NCI-H460 (cell line): Measurements from ENCODE around the gene BBLN. TPM values are rescaled to one million over a fixed set of nuclear protein-coding genes. Genes with fewer than 3 reads are reported as not detected.
A peak's percentile ranks its signal among the peaks of the same experiment; 100 is the strongest.
"Not testable (repeated sequence)": the region's sequence is repeated elsewhere in the genome, so short reads cannot be mapped to it uniquely, and the experiment has no call there.

ENCODE experiments used
- DNase-seq: peaks from one replicate; pipeline ENCODE4 v3.0.0-alpha.2; 2016; ENCODE audit warnings: low read depth; ENCODE audit errors: extremely low read depth
- total RNA-seq: library from RNA; depleted of rRNA; stranded (reverse); fragments of >200 nt; shearing (Covaris generic); gene quantifications from 2 replicates; pipeline ENCODE4 v1.2.3, GENCODE V29; 2014

Gene BBLN
- total RNA-seq, 1 experiment from 2014 or later: 86.7 TPM

DNA sequence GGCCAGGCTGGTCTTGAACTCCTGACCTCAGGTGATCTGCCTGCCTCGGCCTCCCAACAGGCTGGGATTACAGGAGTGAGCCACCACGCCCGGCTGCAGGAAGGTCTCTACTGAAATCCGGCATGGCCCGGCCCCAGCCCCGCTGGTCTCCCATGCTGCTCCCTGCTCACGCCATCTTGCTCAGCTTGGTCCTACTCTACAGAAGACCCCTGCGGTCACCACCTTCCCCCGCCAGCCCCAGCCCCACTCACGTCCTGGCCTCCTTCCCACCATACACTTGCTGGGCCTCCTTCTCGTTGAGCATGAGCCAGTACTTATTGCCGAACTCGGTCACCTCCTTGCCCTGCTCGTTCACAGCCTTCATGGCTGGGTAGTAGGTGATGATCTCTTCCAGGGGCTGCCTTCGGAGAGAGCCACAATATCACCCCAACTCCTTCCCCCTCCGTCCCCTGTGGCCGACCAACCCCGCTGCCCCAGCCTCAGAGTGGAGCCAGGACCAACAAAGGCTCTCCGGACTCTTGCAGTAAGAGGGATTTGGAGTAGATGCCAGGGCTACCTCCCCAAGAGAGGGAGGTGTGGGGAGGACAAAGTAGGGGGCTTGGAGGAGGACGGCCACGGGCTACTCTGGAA lies 36.5 kb upstream of the BBLN start:
- no peak for DNase-seq

DNA sequence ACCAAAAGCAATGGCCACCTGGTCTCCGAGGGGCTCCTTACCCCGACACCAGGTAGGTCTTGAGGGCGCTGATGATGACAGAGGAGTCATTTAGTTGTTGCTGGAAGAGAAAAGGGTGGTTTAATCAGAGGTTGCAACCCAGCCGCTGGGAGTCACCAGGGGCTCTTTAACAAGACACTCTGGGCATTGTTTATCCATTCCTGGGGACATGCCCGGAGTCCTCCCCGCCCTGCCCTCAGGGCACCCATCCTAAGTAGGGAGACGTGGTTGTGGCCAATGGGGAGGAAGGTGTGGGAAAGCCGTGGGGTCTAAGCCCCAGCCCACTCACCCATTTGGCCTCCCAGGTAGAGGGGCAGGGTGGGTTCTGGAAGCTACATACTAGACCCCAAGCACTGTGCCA lies 35.6 kb upstream of the BBLN start:
- DNase-seq: no peak

DNA sequence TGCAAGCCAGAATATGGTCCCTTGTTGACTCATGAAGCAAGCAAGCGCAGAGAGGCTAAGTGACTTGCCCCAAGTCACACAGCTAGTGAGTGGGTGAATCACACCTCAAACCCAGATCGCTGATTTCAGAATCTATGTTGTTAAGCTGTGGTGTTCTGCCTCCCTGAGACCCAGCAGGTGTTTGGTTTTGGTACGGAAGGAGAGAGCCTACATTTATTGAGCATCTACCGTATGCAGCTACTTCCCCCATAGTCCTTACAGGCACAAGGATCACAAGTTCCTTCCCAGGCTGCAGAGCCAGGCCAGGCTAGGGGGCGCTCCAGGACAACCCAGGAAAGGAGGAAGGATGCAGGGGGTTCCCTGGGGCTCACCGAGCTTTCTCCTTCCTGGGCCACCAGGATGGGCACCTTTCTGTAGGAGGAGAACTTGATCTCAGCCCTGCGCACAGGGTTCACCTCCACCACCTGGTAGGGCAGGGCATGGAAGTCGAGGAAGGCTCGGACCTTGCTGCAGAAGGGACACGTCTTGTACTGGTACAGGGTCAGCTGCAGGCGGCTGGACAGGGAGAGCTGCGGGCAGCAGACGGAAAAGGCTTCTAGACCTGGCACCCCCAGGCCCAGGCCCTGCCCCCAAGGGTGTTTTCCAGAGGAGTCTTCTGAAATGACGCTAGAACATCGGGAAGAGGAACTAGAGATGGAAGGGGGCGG lies 35.0 kb upstream of the BBLN start:
- peak; percentile 48 for DNase-seq

DNA sequence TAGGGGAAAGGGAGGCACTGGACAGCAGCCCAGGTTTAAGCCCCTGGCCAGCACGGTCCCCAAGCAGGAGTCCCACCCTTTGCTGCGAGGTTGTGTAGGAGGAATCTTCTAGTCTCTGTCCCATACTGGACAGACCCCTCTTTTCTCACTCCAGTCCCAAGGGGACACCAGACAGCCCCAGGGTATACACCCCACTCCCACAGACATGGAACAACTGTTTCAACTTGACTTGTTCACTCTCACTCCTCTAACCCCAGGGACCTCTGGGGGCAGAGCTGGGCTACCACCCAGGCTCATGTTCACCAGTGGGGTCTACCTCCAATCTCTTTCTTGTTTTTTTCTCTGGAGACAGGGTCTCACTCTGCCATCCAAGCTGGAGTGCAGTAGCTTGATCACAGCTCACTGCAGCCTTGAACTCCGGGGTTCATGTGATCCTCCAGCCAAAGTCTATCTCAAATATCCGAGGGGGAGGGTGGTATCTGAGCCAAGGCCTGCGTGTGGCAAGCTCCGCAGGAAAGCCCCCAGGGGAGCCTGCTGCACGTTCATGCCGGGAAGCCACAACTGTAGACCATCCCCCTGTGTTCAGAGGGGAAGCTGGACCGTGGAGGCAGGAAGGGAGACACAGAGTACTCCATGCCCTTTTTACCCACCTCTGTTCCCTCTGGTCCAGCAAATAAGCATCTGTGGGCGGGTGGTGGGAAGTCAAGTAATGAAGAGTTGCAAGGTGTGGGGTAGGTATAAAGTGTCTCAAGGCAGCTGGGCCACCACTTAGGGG lies 34.3 kb upstream of the BBLN start:
- no peak for DNase-seq

DNA sequence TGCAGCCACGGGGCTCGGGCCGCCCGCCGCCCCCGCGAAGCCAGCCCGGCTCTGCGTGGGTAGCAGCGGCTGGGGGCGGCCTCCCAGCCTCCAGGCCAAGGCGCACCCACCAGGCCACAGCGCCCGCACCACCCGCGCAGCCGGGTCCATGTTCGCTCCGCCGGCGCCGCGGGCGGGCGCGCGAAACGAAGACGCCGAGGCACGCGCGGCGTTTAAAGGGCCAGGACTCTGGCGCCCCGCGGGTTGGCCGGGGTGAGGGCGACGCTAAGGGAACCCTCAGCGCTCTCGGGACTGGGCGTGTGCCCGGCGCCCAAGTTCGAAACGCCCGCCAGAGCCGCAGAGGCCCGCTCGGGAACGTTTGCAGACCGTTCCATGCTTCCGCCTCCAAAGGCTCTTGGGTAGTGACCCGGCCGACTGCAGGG lies 32.5 kb upstream of the BBLN start, which contains the start of gene PTGES2:
Gene PTGES2 (minus strand): TSS at position 162 of the 422 bp plus-strand sequence. CDS start 12 bp downstream, at position 150.
- DNase-seq: peak; percentile 81

DNA sequence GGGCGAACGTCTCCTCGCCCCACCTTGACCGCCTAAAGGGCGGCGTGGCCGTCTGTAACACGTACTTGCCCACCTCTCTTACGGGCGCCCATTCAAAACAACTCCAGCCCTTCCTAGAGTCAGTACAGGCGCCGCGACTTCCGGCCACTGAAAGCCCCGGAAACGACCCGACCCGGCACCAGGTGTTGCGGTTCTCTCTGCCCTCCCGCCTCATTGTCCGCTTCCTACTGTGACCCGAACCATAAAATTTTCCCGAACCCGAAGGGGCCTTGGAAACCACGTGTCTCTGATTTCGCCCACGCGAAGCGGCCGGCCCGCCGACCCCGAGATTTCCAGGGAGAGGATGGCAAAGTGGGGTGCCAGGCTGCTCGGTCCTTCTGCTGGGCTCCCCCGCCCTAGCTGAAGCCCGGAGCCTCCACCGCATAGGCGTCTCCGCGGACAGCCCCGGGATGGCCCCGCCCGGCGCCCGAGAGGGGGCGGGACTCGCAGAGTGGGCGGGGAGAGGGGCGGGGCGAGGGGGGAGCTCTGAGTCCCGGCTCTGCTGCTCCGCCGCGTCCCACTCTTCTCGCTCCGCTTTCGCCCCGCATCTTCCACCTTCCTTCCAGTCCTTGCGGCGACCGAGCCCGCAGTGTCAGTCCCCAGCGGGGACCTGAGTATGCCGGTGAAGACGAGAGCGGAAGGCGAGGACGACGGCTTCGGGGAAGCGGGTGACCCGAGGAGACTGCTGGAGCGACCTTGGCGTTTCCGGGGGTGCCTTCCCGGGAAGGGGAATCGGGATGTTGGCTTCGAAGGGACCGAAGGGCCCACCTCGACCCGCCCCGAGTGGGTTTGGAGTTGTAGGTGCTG lies 31.9 kb upstream of the BBLN start:
- peak; percentile 88 for DNase-seq

DNA sequence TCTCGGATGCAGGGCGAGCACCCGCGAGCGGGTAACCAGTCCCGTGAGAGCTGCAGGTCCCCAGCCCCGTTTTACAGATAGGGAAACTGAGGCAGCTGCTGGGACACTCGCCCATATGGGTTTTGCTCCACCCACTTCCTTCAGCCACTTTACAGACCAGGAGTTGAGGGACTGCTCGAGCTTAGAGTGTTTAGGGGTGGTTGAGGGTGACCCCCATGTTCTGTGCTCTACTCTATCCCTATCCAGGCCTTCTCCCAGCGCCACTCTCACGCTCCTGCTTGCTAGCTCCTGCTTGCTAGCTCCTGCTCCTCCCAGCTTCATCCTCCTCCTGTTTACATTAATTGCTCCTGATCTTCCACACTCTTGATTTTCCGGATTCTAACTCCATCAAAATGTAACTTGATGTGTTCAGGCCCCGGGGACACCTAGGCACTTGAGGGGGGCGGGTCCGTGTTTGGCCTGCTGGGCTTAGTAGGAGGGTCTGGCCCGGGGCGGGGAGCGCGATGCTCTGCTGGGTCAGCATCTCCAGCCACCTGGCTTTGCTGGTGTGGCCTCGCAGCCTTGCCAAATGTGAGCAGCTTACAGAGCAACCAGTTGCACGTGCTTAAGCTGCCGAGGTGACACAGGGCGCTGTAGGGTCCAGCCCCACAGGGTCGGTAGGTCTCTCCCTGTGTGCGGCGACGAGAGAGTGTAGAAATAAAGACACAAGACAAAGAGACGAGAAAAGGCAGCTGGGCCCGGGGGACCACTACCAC lies 31.1 kb upstream of the BBLN start:
- DNase-seq: no peak

DNA sequence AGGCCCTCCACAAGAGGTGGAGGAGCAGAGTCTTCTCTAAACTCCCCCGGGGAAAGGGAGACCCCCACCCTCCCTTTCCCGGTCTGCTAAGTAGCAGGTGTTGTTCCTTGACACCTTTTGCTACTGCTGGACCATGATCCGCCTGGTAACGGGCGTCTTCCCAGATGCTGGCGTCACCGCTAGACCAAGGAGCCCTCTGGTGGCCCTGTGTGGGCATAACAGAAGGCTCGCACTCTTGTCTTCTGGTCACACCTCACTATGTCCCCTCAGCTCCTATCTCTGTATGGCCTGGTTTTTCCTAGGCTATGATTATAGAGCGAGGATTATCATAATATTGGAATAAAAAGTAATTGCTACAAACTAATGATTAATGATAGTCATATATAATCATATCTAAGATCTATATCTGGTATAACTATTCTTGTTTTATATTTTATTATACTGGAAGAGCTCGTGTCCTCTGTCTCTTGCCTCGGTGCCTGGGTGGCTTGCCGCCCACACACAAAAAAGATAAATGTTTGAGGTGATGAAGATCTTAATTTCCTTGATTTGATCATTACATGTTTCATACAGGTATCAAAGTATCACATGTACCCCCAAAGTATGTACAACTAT lies 30.0 kb upstream of the BBLN start:
- not testable (repeated sequence) for DNase-seq

DNA sequence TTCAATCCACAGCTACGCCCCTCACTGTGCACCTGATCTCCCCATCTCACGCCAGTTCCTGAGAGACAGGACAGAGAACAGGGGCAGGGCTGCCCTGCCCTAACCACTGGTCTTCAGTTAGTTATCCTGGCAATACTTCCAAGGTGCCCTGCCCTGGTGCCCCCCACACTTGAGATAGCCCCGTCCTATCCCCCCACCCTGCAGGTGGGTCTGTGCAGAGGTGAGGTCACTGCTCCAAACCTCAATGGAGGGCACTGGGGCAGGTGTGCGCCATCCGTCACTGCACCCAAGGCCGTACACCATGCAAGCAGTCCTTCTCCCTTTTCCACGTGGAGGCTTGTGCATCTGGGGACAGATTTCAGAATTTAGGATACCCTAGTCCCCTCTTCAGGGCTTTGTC lies 29.4 kb upstream of the BBLN start:
- not testable (repeated sequence) for DNase-seq

DNA sequence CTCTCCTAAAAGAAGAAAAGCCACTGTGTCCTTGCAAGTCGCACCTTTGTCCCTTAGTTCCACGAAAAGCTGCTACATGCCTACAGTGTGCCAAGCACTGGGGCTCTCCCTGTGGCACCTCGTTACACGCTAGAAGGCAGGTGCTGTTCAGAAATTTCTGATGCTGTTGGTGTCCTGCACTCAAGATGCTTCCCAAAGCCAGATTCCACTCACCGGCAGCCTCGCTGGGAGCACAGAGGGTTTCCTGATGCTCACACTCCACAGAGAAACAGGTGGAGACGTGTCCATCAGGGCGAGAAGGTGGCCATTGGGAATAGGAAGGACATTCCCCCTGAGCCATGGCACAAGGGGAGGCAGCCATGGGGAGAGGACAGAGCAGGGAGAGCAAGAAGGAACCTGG lies 28.7 kb upstream of the BBLN start:
- not testable (repeated sequence) for DNase-seq

DNA sequence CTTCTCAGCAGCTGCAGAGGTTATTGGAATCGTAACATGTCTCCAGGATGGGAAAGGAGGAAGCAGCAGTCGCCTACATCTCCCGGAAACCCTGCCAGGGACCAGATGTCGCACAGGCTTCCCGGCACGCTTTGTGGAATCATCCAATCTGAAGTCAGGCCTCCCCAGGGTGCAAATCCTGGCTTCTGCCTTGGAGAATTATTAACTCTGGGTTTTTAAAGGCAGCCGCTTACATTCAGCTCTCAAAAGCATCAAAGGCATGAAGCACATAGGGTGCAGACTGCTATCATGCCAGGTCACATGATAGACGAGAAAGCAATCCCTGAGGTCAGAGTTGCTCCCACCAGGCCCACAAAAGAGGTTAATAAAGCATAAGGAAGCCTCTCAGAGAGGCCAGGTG lies 27.9 kb upstream of the BBLN start:
- DNase-seq: not testable (repeated sequence)

DNA sequence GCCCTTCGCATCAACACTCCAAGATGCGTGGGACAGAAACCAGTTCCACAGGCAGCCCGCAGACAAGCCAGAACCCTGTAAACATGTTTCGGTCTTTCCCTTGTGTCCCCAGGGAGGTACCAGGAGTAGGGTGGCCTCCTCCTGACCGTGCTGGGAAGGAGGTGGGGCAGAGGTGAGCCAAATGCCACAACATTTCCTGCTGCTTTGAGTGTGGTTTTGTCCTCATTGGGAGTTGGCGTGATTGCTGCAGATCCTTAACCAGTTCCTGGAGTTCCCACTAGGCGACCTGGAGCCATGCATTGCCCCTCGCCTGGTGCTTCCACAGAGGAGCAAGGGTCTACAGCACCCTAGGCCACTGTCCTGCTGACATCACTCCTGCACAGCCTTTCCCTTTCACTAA lies 24.5 kb upstream of the BBLN start:
- DNase-seq: not testable (repeated sequence)

DNA sequence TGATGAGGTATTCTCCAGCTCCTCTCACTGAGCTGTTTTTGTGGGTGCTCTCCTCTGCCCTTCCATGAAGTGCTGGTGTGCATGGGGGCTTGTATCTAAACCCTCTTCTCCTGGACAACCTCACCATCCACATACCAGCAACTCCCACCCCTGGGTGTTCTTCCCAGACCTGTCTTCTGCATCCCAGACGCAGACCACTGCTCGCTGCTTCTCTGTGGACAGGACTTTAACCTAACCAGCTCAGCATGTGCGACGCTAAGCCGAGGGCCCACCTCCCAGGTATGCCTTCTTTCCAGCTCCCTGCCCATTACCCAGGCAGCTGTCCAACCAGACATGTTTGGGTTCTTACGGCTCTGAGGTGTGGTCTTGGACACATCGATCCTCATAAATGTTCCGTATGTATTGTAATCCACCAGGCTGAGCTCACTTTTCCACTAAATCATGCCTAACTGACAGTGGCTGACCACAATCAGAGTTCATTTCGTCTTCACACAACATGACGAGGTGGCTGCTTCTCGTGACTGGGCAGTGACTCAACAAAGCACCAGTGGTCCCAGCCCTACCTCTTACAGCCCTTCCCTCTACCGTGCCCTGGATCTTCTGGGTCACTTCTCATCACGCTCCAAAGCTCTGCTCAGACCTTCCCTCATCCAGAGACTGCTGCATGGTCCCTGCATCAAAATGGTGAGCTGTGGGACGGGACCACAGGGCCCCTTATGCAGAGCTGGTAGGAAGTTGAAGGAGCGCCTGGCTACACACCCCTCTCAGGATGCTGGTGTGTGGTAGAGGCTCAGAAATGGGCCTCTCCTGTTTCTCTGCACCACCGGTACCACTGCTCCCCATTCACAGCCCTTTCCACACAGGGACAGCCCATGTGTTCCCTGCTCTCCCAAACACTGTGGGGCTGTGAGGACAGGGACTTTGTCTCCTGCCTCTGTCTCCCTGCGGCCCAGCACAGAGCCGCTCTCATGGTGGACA lies 23.0 kb upstream of the BBLN start:
- DNase-seq: no peak

DNA sequence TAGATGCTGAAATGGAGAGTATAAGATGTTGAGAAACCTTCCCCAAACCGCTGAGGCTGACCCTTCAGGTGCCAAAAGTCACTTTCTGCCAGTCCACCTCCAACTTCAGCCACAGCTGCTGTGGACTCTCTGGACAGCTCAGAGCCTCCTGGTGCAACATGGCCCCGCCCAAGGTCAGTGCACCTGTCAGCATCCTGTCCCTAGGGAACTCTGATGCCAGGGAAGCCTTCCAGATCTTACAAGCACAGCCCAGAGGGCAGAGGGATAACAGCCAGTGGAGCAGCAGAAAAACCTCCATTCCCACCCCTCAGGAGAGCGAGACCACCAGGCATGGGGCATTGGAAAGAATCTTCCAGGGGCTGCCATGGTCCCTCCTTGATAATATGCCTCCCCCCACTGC lies 22.1 kb upstream of the BBLN start:
- DNase-seq: no peak

DNA sequence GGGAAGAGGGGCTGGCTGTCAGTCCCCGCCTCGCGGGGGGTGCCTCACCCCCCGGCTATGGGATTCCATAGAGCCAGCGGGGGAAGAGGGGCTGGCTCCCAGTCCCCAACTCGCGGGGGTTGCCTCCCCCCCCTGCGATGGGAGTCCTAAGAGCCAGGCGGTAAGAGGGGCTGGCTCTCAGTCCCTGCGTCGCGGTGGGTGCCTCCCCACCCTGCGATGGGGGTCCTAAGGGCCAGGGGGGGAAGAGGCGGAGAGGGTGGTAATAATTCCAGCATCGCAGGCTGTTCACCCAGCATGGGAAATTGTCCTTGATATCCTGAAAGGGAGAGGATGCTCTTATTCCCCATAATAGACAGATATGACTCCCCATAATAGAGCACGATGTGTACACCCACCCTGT lies 20.4 kb upstream of the BBLN start:
- no peak for DNase-seq

DNA sequence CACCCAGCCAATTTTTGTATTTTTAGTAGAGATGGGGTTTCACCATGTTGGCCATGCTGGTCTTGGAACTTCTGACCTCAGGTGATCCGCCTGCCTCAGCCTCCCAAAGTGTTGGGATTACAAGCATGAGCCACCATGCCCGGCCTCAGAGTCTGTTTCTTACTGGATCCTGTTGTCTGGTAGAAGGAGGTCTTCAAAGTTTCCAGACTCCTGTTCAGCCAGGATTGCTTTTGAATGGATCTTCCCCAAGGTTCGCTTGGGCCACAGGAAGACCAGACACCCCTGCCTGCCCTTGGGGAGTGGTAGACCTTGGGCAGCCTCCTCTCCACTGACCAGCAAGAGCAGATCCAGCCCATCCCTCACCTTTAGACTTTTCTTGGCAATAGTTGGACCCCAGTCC lies 18.5 kb upstream of the BBLN start:
- no peak for DNase-seq

DNA sequence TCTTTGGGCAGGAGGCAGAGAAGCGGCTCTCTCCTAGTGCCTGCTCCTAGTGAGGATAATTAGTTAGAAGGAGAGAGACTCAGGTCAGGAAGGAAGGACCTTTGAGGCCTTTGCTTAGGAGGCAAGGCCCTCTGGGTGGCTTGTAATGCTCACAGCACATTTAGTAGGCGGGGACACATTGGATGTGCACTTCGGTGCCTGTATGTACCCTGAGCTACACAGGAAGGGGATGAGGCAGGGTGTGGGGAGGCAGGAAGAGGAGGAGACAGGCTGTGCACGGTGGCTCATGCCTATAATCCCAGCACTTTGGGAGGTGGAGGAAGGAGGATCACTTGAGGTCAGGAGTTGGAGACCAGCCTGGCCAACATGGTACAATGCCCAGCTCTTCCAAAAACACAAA lies 18.0 kb upstream of the BBLN start:
- DNase-seq: no peak

DNA sequence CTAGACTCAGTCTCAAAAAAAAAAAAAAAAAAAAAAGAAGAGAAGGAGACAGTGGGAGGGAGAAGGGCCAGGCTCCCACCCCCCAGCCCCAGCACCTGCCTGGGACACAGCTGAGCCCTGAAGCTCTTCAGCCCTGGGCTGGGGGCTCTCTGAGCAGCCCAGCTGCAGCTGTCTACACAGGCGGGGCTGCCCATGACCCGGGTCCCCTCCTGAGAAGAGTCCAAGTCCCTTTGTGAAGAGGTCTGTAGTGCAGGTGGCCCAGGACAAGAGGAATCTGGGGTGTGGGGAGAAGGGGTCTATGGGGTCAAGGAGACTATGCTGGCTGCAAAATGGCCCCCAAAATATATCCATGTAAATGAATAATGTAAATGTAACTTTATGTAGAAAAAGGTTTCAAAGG lies 17.5 kb upstream of the BBLN start:
- no peak for DNase-seq
